ENCODE results near the gene SORL1-AS1.

Gene SORL1-AS1

DNA sequence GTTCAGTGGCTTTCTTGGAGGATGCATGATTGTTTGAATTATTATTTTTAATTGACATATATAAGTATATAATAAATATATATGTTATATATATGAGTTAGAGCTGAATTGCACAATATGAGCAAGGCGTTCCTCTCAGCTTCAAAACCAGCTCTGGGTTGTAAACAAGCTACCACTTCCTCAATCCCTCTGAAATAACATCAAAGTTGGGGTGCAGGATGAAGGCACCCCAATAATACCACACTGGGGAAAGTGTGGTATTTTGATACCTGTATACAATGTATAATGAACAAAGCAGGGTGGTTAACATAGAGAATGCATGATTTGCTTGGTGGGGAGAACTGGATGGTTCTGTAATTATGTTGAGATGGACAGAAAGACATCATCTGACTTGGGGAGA is 2.4 kb downstream of the SORL1-AS1 start:
- WGBS, 5 donors = 74 to 94% (median 83%) methylated on average over 1 of the region's 1 CpG
- Histone ChIP-seq H3K9me3 (no peaks in the 10 kb centered on the region), H3K27me3 (peaks cover 0 to 10% (median 3%) of the 10 kb centered on the region in 3 donors), H3K4me3 (no peak overlapping the region), H3K27ac (peak overlapping the region in 3 of 5 donors; percentile 80 to 82 (median 81)), H3K36me3 (no peaks in the 10 kb centered on the region), H3K4me1 (peaks cover 0 to 57% (median 28%) of the 10 kb centered on the region in 4 donors)
- intact Hi-C loops (cut with DNase I; ENCODE audit: low total_unique reads) = no loop called here
- no peak for TF ChIP-seq EP300 (IDR thresholded peaks at IDR 0.05)
- no peak for TF ChIP-seq POLR2AphosphoS5 (IDR thresholded peaks at IDR 0.05)
- TF ChIP-seq CTCF (IDR thresholded peaks at IDR 0.05) = no peak
- no peak for TF ChIP-seq POLR2A (IDR thresholded peaks at IDR 0.05)
- no peak for DNase-seq

- TF ChIP-seq CTCF (IDR thresholded peaks at IDR 0.05) (no peak), POLR2AphosphoS5 (IDR thresholded peaks at IDR 0.05) (no peak), EP300 (IDR thresholded peaks at IDR 0.05) (no peak)
- 87 to 91% (median 88%) methylated on average over 2 of the region's 2 CpGs for WGBS, 5 donors
- H3K27ac ChIP-seq = peak overlapping the region in 2 of 5 donors; percentile 80 to 81
- H3K9me3 ChIP-seq = no peaks in the 10 kb centered on the region
- intact Hi-C loops (cut with DNase I; ENCODE audit: low total_unique reads) = no loop called here
- no peaks in the 10 kb centered on the region for H3K36me3 ChIP-seq
- peaks cover 0 to 58% (median 28%) of the 10 kb centered on the region in 4 donors for H3K4me1 ChIP-seq
- H3K4me3 ChIP-seq = no peak overlapping the region
- H3K27me3 ChIP-seq = peaks cover 0 to 10% (median 3%) of the 10 kb centered on the region in 3 donors
- no peak for DNase-seq
Measured at GRCh38 chr11:121449626-121450025, 3.1 kb downstream of the SORL1-AS1 start.

DNA sequence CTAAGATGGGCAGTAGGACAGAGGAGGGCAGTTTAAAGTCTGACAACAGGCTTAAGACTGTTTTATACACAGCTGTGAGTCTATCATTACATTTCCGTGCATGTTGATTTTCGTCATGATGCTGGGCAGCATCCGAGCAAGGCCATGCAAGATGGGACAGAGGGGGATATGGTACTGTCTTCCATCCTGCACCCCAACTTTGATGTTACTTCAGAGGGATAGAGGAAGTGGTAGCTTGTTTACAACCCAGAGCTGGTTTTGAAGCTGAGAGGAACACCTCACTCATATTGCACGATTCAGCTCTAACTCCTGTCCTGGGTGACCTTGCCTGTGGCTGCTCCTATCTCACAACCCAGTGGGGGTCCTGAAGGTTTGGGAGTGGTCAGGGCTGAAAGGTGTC is 3.6 kb downstream of the SORL1-AS1 start:
- DNase-seq = no peak
- peaks cover 0 to 10% (median 3%) of the 10 kb centered on the region in 3 donors for H3K27me3 ChIP-seq
- peaks cover 0 to 53% (median 28%) of the 10 kb centered on the region in 4 donors for H3K4me1 ChIP-seq
- H3K4me3 ChIP-seq = no peak overlapping the region
- no peaks in the 10 kb centered on the region for H3K9me3 ChIP-seq
- no peaks in the 10 kb centered on the region for H3K36me3 ChIP-seq
- 84 to 92% (median 90%) methylated on average over 4 of the region's 4 CpGs for WGBS, 5 donors
- H3K27ac ChIP-seq = peak overlapping the region in 2 of 5 donors; percentile 80 to 81
- intact Hi-C loops (cut with DNase I; ENCODE audit: low total_unique reads) = no loop called here
- TF ChIP-seq EP300 (IDR thresholded peaks at IDR 0.05) (no peak), POLR2AphosphoS5 (IDR thresholded peaks at IDR 0.05) (no peak), CTCF (IDR thresholded peaks at IDR 0.05) (no peak), POLR2A (IDR thresholded peaks at IDR 0.05) (no peak)

DNA sequence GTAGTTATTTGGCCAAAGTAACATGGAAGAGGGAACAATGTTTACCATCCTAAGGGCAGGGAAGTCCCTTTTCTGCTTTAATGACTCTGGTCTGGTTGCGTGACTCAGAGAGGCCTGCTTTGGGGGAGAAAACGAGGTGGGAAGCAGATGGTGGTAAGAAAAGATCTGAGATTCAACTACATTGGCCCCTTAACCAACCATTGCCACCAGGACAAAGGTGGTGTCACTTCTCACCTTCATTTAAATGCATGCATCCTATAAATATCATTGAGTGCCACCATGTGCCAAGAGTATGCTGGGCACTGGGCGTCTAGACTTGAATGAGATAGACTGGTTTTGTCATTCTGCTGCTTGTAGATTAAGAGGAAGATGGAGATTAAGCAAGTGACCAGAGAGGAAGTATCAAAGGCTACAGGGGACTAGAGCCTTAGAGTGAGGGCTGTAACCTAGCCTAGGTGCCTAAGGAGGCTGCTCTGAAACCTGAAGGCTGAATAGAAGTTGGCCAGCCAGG is 4.3 kb downstream of the SORL1-AS1 start:
- peaks cover 0 to 47% (median 25%) of the 10 kb centered on the region in 4 donors for H3K4me1 ChIP-seq
- TF ChIP-seq POLR2AphosphoS5 (IDR thresholded peaks at IDR 0.05) (no peak), CTCF (IDR thresholded peaks at IDR 0.05) (no peak), EP300 (IDR thresholded peaks at IDR 0.05) (no peak), POLR2A (IDR thresholded peaks at IDR 0.05) (no peak)
- intact Hi-C loops (cut with DNase I; ENCODE audit: low total_unique reads) = no loop called here
- 54 to 81% (median 77%) methylated on average over 3 of the region's 3 CpGs for WGBS, 5 donors
- H3K27me3 ChIP-seq = peaks cover 0 to 10% (median 3%) of the 10 kb centered on the region in 3 donors
- H3K4me3 ChIP-seq = no peak overlapping the region
- no peak for DNase-seq
- peak overlapping the region in 2 of 5 donors; percentile 80 to 81 for H3K27ac ChIP-seq
- no peaks in the 10 kb centered on the region for H3K9me3 ChIP-seq
- H3K36me3 ChIP-seq = no peaks in the 10 kb centered on the region
